Dendritic cell treated with granulocyte-macrophage colony-stimulating factor and Interleukin-4, amounts not matched to agents 40 ng/mL and 50 ng/mL, for 4 days (primary cell): ENCODE measurements around the gene UGT2B15.
"Not testable (repeated sequence)": the region's sequence is repeated elsewhere in the genome, so short reads cannot be mapped to it uniquely, and the experiment has no call there.

Experiments
- H3K27ac Mint-ChIP-seq: one replicate; pipeline ENCODE4 v1.8.0; 2022; ENCODE audit warnings: mild to moderate bottlenecking, mixed read lengths
- H3K27me3 Mint-ChIP-seq: one replicate; pipeline ENCODE4 v1.8.0; 2022; ENCODE audit warnings: mild to moderate bottlenecking, mixed read lengths
- H3K36me3 Mint-ChIP-seq: one replicate; pipeline ENCODE4 v1.8.0; 2022; ENCODE audit warnings: low read depth, mixed read lengths
- H3K4me1 Mint-ChIP-seq: one replicate; pipeline ENCODE4 v1.8.0; 2022; ENCODE audit warnings: low read depth, mixed read lengths
- H3K4me3 Mint-ChIP-seq: one replicate; pipeline ENCODE4 v1.8.0; 2022; ENCODE audit warnings: mild to moderate bottlenecking, moderate library complexity, mixed read lengths
- H3K9me3 Mint-ChIP-seq: one replicate; pipeline ENCODE4 v1.8.0; 2022; ENCODE audit warnings: mixed read lengths
- intact Hi-C: fragments of 100-400 bp; cut with micrococcal nuclease; formaldehyde crosslinking; loops from one replicate; pipeline ENCODE4 v1.15.0; 2022

The UGT2B15 gene

GRCh38 chr4:68668537-68669163 lies 1.8 kb downstream of the UGT2B15 start:
- H3K36me3 Mint-ChIP-seq, intact Hi-C loops, H3K4me1 Mint-ChIP-seq, H3K4me3 Mint-ChIP-seq, H3K27ac Mint-ChIP-seq, H3K27me3 Mint-ChIP-seq: not testable (repeated sequence)
- H3K9me3 Mint-ChIP-seq, result peaks cover 15% of the 10 kb centered on the region

- H3K4me1 Mint-ChIP-seq, H3K9me3 Mint-ChIP-seq, H3K4me3 Mint-ChIP-seq, intact Hi-C loops, H3K27ac Mint-ChIP-seq, H3K36me3 Mint-ChIP-seq, H3K27me3 Mint-ChIP-seq: not testable (repeated sequence)
Observed at GRCh38 chr4:68667551-68667950, 2.9 kb downstream of the UGT2B15 start.

- H3K27ac Mint-ChIP-seq, H3K27me3 Mint-ChIP-seq, H3K4me3 Mint-ChIP-seq, H3K36me3 Mint-ChIP-seq, H3K9me3 Mint-ChIP-seq, H3K4me1 Mint-ChIP-seq, intact Hi-C loops: not testable (repeated sequence)
Observed at GRCh38 chr4:68664721-68665120, 5.7 kb downstream of the UGT2B15 start.

- H3K4me1 Mint-ChIP-seq, H3K4me3 Mint-ChIP-seq, H3K9me3 Mint-ChIP-seq, H3K36me3 Mint-ChIP-seq, H3K27me3 Mint-ChIP-seq, intact Hi-C loops, H3K27ac Mint-ChIP-seq: not testable (repeated sequence)
Observed at GRCh38 chr4:68662836-68663574, 7.4 kb downstream of the UGT2B15 start.

- Mint-ChIP-seq H3K27me3 (no peaks in the 10 kb centered on the region), H3K4me3 (no peak overlapping the region), H3K4me1 (no peaks in the 10 kb centered on the region), H3K9me3 (no peaks in the 10 kb centered on the region), H3K27ac (no peak overlapping the region), H3K36me3 (no peaks in the 10 kb centered on the region)
- intact Hi-C loops, result no loop called here
Observed at GRCh38 chr4:68658672-68659071, 11.8 kb downstream of the UGT2B15 start.

GRCh38 chr4:68657022-68657594 lies 13.3 kb downstream of the UGT2B15 start:
- H3K9me3 Mint-ChIP-seq, H3K36me3 Mint-ChIP-seq, H3K27me3 Mint-ChIP-seq, intact Hi-C loops, H3K4me3 Mint-ChIP-seq, H3K4me1 Mint-ChIP-seq, H3K27ac Mint-ChIP-seq: not testable (repeated sequence)

GRCh38 chr4:68656445-68656973 lies 13.9 kb downstream of the UGT2B15 start:
- H3K4me1 Mint-ChIP-seq, intact Hi-C loops, H3K27me3 Mint-ChIP-seq, H3K36me3 Mint-ChIP-seq, H3K4me3 Mint-ChIP-seq, H3K9me3 Mint-ChIP-seq, H3K27ac Mint-ChIP-seq: not testable (repeated sequence)

- no peak overlapping the region for H3K4me3 Mint-ChIP-seq
- no peak overlapping the region for H3K27ac Mint-ChIP-seq
- intact Hi-C loops, result no loop called here
- H3K9me3 Mint-ChIP-seq, result no peaks in the 10 kb centered on the region
- H3K4me1 Mint-ChIP-seq, result no peaks in the 10 kb centered on the region
- no peaks in the 10 kb centered on the region for H3K36me3 Mint-ChIP-seq
- H3K27me3 Mint-ChIP-seq, result no peaks in the 10 kb centered on the region
Observed at GRCh38 chr4:68655764-68656444, 14.5 kb downstream of the UGT2B15 start.

GRCh38 chr4:68654946-68655721 lies 15.3 kb downstream of the UGT2B15 start:
- no peaks in the 10 kb centered on the region for H3K4me1 Mint-ChIP-seq
- H3K27ac Mint-ChIP-seq, result no peak overlapping the region
- H3K4me3 Mint-ChIP-seq, result no peak overlapping the region
- peaks cover 5% of the 10 kb centered on the region for H3K9me3 Mint-ChIP-seq
- no peaks in the 10 kb centered on the region for H3K27me3 Mint-ChIP-seq
- intact Hi-C loops, result no loop called here
- no peaks in the 10 kb centered on the region for H3K36me3 Mint-ChIP-seq

- H3K9me3 Mint-ChIP-seq, result peaks cover 8% of the 10 kb centered on the region
- H3K27me3 Mint-ChIP-seq, result no peaks in the 10 kb centered on the region
- H3K4me3 Mint-ChIP-seq, result no peak overlapping the region
- intact Hi-C loops, result no loop called here
- no peak overlapping the region for H3K27ac Mint-ChIP-seq
- no peaks in the 10 kb centered on the region for H3K36me3 Mint-ChIP-seq
- no peaks in the 10 kb centered on the region for H3K4me1 Mint-ChIP-seq
Observed at GRCh38 chr4:68651932-68652331, 18.5 kb downstream of the UGT2B15 start.

GRCh38 chr4:68630371-68630770 lies 40.1 kb downstream of the UGT2B15 start:
- Mint-ChIP-seq H3K27ac (no peak overlapping the region), H3K27me3 (no peaks in the 10 kb centered on the region), H3K4me3 (no peak overlapping the region), H3K36me3 (no peaks in the 10 kb centered on the region), H3K4me1 (no peaks in the 10 kb centered on the region), H3K9me3 (no peaks in the 10 kb centered on the region)
- intact Hi-C loops, result no loop called here

- H3K36me3 Mint-ChIP-seq, H3K27me3 Mint-ChIP-seq, H3K4me1 Mint-ChIP-seq, H3K4me3 Mint-ChIP-seq, H3K27ac Mint-ChIP-seq, intact Hi-C loops, H3K9me3 Mint-ChIP-seq: not testable (repeated sequence)
Observed at GRCh38 chr4:68622731-68623130, 47.7 kb downstream of the UGT2B15 start.

- no peak overlapping the region for H3K4me3 Mint-ChIP-seq
- intact Hi-C loops, result no loop called here
- H3K36me3 Mint-ChIP-seq, result no peaks in the 10 kb centered on the region
- H3K9me3 Mint-ChIP-seq, result peaks cover 9% of the 10 kb centered on the region
- no peak overlapping the region for H3K27ac Mint-ChIP-seq
- H3K27me3 Mint-ChIP-seq, result no peaks in the 10 kb centered on the region
- H3K4me1 Mint-ChIP-seq, result no peaks in the 10 kb centered on the region
Observed at GRCh38 chr4:68617003-68617698, 53.3 kb downstream of the UGT2B15 start.
